H7 (cell line): ENCODE results near the gene CHRD. TPM values are rescaled to one million over a fixed set of nuclear protein-coding genes. Genes with fewer than 3 reads are reported as not detected.

ENCODE experiments used
- DNase-seq: peaks from one replicate; pipeline ENCODE4 v3.0.0; 2012
- H3K27me3 ChIP-seq: 2 replicates; pipeline ENCODE4 v1.6.0; 2011; ENCODE audit warnings: mild to moderate bottlenecking, low read length; ENCODE audit not compliant: control insufficient read depth, insufficient read depth
- H3K36me3 ChIP-seq: replicated peaks from 2 replicates; pipeline ENCODE4 v1.5.1; 2011; ENCODE audit warnings: low read length; ENCODE audit not compliant: control insufficient read depth, insufficient read depth
- H3K4me3 ChIP-seq: 2 replicates; pipeline ENCODE4 v1.5.1; 2011; ENCODE audit warnings: low read depth, mild to moderate bottlenecking, control low read depth, low read length, moderate library complexity; ENCODE audit not compliant: insufficient read depth
- total RNA-seq: library from RNA; depleted of rRNA; stranded (reverse); fragments of >200 nt; shearing (Covaris generic); gene quantifications from 2 replicates; pipeline ENCODE4 v1.2.3, GENCODE V29; 2014

Gene CHRD
- total RNA-seq, 1 experiment from 2014 or later = 10.5 TPM

GRCh38 chr3:184391266-184391665 lies 11.4 kb downstream of the CHRD start:
- Histone ChIP-seq H3K4me3 (no peak overlapping the region), H3K36me3 (no peaks in the 10 kb centered on the region), H3K27me3 (no peaks in the 10 kb centered on the region)
- no peak for DNase-seq

- Histone ChIP-seq H3K27me3 (no peaks in the 10 kb centered on the region), H3K36me3 (no peaks in the 10 kb centered on the region), H3K4me3 (no peak overlapping the region)
- DNase-seq = no peak
Observed at GRCh38 chr3:184395320-184395660, 15.4 kb downstream of the CHRD start.

GRCh38 chr3:184399410-184399809 lies 19.6 kb downstream of the CHRD start:
- no peak overlapping the region for H3K4me3 ChIP-seq
- DNase-seq = peak; percentile 75

GRCh38 chr3:184405075-184406030 lies 25.5 kb downstream of the CHRD start:
- H3K4me3 ChIP-seq = no peak overlapping the region
- no peak for DNase-seq
- H3K27me3 ChIP-seq = no peaks in the 10 kb centered on the region
- H3K36me3 ChIP-seq = no peaks in the 10 kb centered on the region

More at GRCh38 chr3:184399410-184399809, 19.6 kb downstream of the CHRD start:
- Histone ChIP-seq H3K27me3 (no peaks in the 10 kb centered on the region), H3K36me3 (no peaks in the 10 kb centered on the region)

GRCh38 chr3:184409331-184409926 lies 29.6 kb downstream of the CHRD start:
- Histone ChIP-seq H3K27me3 (no peaks in the 10 kb centered on the region), H3K4me3 (no peak overlapping the region), H3K36me3 (no peaks in the 10 kb centered on the region)
- DNase-seq = no peak

- Histone ChIP-seq H3K36me3 (no peaks in the 10 kb centered on the region), H3K27me3 (no peaks in the 10 kb centered on the region), H3K4me3 (no peak overlapping the region)
- DNase-seq = no peak
Observed at GRCh38 chr3:184409946-184410500, 30.2 kb downstream of the CHRD start.

GRCh38 chr3:184414418-184415202 lies 34.8 kb downstream of the CHRD start:
- no peak for DNase-seq

GRCh38 chr3:184415203-184415490 lies 35.3 kb downstream of the CHRD start:
- no peaks in the 10 kb centered on the region for H3K27me3 ChIP-seq
- no peaks in the 10 kb centered on the region for H3K36me3 ChIP-seq
- no peak for DNase-seq
- H3K4me3 ChIP-seq = no peak overlapping the region

More at GRCh38 chr3:184414418-184415202, 34.8 kb downstream of the CHRD start:
- Histone ChIP-seq H3K4me3 (no peak overlapping the region), H3K27me3 (no peaks in the 10 kb centered on the region), H3K36me3 (no peaks in the 10 kb centered on the region)

- peak; percentile 85 for DNase-seq
- H3K4me3 ChIP-seq = no peak overlapping the region
- H3K27me3 ChIP-seq = no peaks in the 10 kb centered on the region
- no peaks in the 10 kb centered on the region for H3K36me3 ChIP-seq
Observed at GRCh38 chr3:184417619-184418327, 37.9 kb downstream of the CHRD start.

GRCh38 chr3:184419171-184419570 lies 39.3 kb downstream of the CHRD start:
- Histone ChIP-seq H3K4me3 (no peak overlapping the region), H3K36me3 (no peaks in the 10 kb centered on the region), H3K27me3 (no peaks in the 10 kb centered on the region)
- no peak for DNase-seq

- no peaks in the 10 kb centered on the region for H3K27me3 ChIP-seq
Observed at GRCh38 chr3:184423561-184423960, 43.7 kb downstream of the CHRD start.

GRCh38 chr3:184426691-184427141 lies 46.9 kb downstream of the CHRD start:
- no peaks in the 10 kb centered on the region for H3K36me3 ChIP-seq
- DNase-seq = no peak
- no peak overlapping the region for H3K4me3 ChIP-seq
- H3K27me3 ChIP-seq = no peaks in the 10 kb centered on the region

More at GRCh38 chr3:184423561-184423960, 43.7 kb downstream of the CHRD start:
- no peak for DNase-seq
- Histone ChIP-seq H3K4me3 (no peak overlapping the region), H3K36me3 (no peaks in the 10 kb centered on the region)

- no peaks in the 10 kb centered on the region for H3K27me3 ChIP-seq
- DNase-seq = no peak
Observed at GRCh38 chr3:184428561-184429175, 48.8 kb downstream of the CHRD start.

GRCh38 chr3:184429786-184430185 lies 49.9 kb downstream of the CHRD start:
- Histone ChIP-seq H3K27me3 (no peaks in the 10 kb centered on the region), H3K4me3 (no peak overlapping the region), H3K36me3 (no peaks in the 10 kb centered on the region)
- no peak for DNase-seq

More at GRCh38 chr3:184428561-184429175, 48.8 kb downstream of the CHRD start:
- Histone ChIP-seq H3K36me3 (no peaks in the 10 kb centered on the region), H3K4me3 (no peak overlapping the region)
